Measurements from ENCODE around the gene P2RX1. TPM values are rescaled to one million over a fixed set of nuclear protein-coding genes. Genes with fewer than 3 reads are reported as not detected.
A peak's percentile ranks its signal among the peaks of the same experiment; 100 is the strongest.

P2RX1 gene
- polyA plus RNA-seq, 2 donors, result 5.9 to 7.1 TPM

GRCh38 chr17:3959921-3960601, 43.8 kb upstream of the P2RX1 start:
- Histone ChIP-seq H3K27me3 (ENCODE audit: control insufficient read depth in 1 of 2, insufficient read depth in 2 of 2, low read length in 2 of 2) (no peaks in the 10 kb centered on the region), H3K4me3 (ENCODE audit: low read depth in 1 of 2, low read length in 2 of 2) (no peak overlapping the region), H3K36me3 (ENCODE audit: control insufficient read depth in 2 of 2, insufficient read depth in 2 of 2, low read length in 1 of 2) (no peaks in the 10 kb centered on the region), H3K9me3 (ENCODE audit: control insufficient read depth in 2 of 2, insufficient read depth in 1 of 2, low read depth in 1 of 2, low read length in 1 of 2) (no peaks in the 10 kb centered on the region), H3K27ac (ENCODE audit: low read depth in 2 of 2, low read length in 1 of 2) (peak overlapping the region in 1 of 2 donors; percentile 47), H3K4me1 (ENCODE audit: control insufficient read depth in 2 of 2, insufficient read depth in 2 of 2, low read length in 1 of 2) (peaks cover 10 to 11% of the 10 kb centered on the region in 2 donors)
- WGBS, 2 donors, result 88 to 89% methylated on average over 14 of the region's 14 CpGs

GRCh38 chr17:3959295-3959899, 43.1 kb upstream of the P2RX1 start:
- Histone ChIP-seq H3K27ac (ENCODE audit: low read depth in 2 of 2, low read length in 1 of 2) (no peak overlapping the region), H3K9me3 (ENCODE audit: control insufficient read depth in 2 of 2, insufficient read depth in 1 of 2, low read depth in 1 of 2, low read length in 1 of 2) (no peaks in the 10 kb centered on the region), H3K27me3 (ENCODE audit: control insufficient read depth in 1 of 2, insufficient read depth in 2 of 2, low read length in 2 of 2) (no peaks in the 10 kb centered on the region), H3K36me3 (ENCODE audit: control insufficient read depth in 2 of 2, insufficient read depth in 2 of 2, low read length in 1 of 2) (no peaks in the 10 kb centered on the region), H3K4me3 (ENCODE audit: low read depth in 1 of 2, low read length in 2 of 2) (no peak overlapping the region), H3K4me1 (ENCODE audit: control insufficient read depth in 2 of 2, insufficient read depth in 2 of 2, low read length in 1 of 2) (peaks cover 10 to 11% of the 10 kb centered on the region in 2 donors)
- 49 to 54% methylated on average over 15 of the region's 15 CpGs for WGBS, 2 donors

- Histone ChIP-seq H3K9me3 (ENCODE audit: control insufficient read depth in 2 of 2, insufficient read depth in 1 of 2, low read depth in 1 of 2, low read length in 1 of 2) (no peaks in the 10 kb centered on the region), H3K36me3 (ENCODE audit: control insufficient read depth in 2 of 2, insufficient read depth in 2 of 2, low read length in 1 of 2) (no peaks in the 10 kb centered on the region), H3K27ac (ENCODE audit: low read depth in 2 of 2, low read length in 1 of 2) (no peak overlapping the region), H3K27me3 (ENCODE audit: control insufficient read depth in 1 of 2, insufficient read depth in 2 of 2, low read length in 2 of 2) (no peaks in the 10 kb centered on the region), H3K4me3 (ENCODE audit: low read depth in 1 of 2, low read length in 2 of 2) (no peak overlapping the region), H3K4me1 (ENCODE audit: control insufficient read depth in 2 of 2, insufficient read depth in 2 of 2, low read length in 1 of 2) (peaks cover 10 to 11% of the 10 kb centered on the region in 2 donors)
- WGBS, 2 donors, result 76 to 79% methylated on average over 18 of the region's 18 CpGs
Observed at GRCh38 chr17:3957735-3958599, 41.7 kb upstream of the P2RX1 start.

- H3K4me1 ChIP-seq (ENCODE audit: control insufficient read depth in 2 of 2, insufficient read depth in 2 of 2, low read length in 1 of 2), result peaks cover 6 to 11% of the 10 kb centered on the region in 2 donors
- no peaks in the 10 kb centered on the region for H3K27me3 ChIP-seq (ENCODE audit: control insufficient read depth in 1 of 2, insufficient read depth in 2 of 2, low read length in 2 of 2)
- H3K4me3 ChIP-seq (ENCODE audit: low read depth in 1 of 2, low read length in 2 of 2), result no peak overlapping the region
- 93 to 94% methylated on average over 12 of the region's 12 CpGs for WGBS, 2 donors
- H3K9me3 ChIP-seq (ENCODE audit: control insufficient read depth in 2 of 2, insufficient read depth in 1 of 2, low read depth in 1 of 2, low read length in 1 of 2), result no peaks in the 10 kb centered on the region
- H3K36me3 ChIP-seq (ENCODE audit: control insufficient read depth in 2 of 2, insufficient read depth in 2 of 2, low read length in 1 of 2), result no peaks in the 10 kb centered on the region
- no peak overlapping the region for H3K27ac ChIP-seq (ENCODE audit: low read depth in 2 of 2, low read length in 1 of 2)
Observed at GRCh38 chr17:3956983-3957382, 40.7 kb upstream of the P2RX1 start.

GRCh38 chr17:3956327-3956957, 40.2 kb upstream of the P2RX1 start:
- Histone ChIP-seq H3K27ac (ENCODE audit: low read depth in 2 of 2, low read length in 1 of 2) (no peak overlapping the region), H3K36me3 (ENCODE audit: control insufficient read depth in 2 of 2, insufficient read depth in 2 of 2, low read length in 1 of 2) (no peaks in the 10 kb centered on the region), H3K4me1 (ENCODE audit: control insufficient read depth in 2 of 2, insufficient read depth in 2 of 2, low read length in 1 of 2) (peaks cover 6 to 11% of the 10 kb centered on the region in 2 donors), H3K27me3 (ENCODE audit: control insufficient read depth in 1 of 2, insufficient read depth in 2 of 2, low read length in 2 of 2) (no peaks in the 10 kb centered on the region), H3K9me3 (ENCODE audit: control insufficient read depth in 2 of 2, insufficient read depth in 1 of 2, low read depth in 1 of 2, low read length in 1 of 2) (no peaks in the 10 kb centered on the region), H3K4me3 (ENCODE audit: low read depth in 1 of 2, low read length in 2 of 2) (no peak overlapping the region)
- 67 to 69% methylated on average over 15 of the region's 15 CpGs for WGBS, 2 donors

GRCh38 chr17:3955673-3955988, 39.4 kb upstream of the P2RX1 start:
- H3K4me1 ChIP-seq (ENCODE audit: control insufficient read depth in 2 of 2, insufficient read depth in 2 of 2, low read length in 1 of 2), result peaks cover 6 to 11% of the 10 kb centered on the region in 2 donors
- H3K36me3 ChIP-seq (ENCODE audit: control insufficient read depth in 2 of 2, insufficient read depth in 2 of 2, low read length in 1 of 2), result no peaks in the 10 kb centered on the region
- H3K9me3 ChIP-seq (ENCODE audit: control insufficient read depth in 2 of 2, insufficient read depth in 1 of 2, low read depth in 1 of 2, low read length in 1 of 2), result no peaks in the 10 kb centered on the region
- H3K4me3 ChIP-seq (ENCODE audit: low read depth in 1 of 2, low read length in 2 of 2), result no peak overlapping the region
- no peak overlapping the region for H3K27ac ChIP-seq (ENCODE audit: low read depth in 2 of 2, low read length in 1 of 2)
- 72 to 81% methylated on average over 10 of the region's 10 CpGs for WGBS, 2 donors
- H3K27me3 ChIP-seq (ENCODE audit: control insufficient read depth in 1 of 2, insufficient read depth in 2 of 2, low read length in 2 of 2), result no peaks in the 10 kb centered on the region

GRCh38 chr17:3954976-3955672, 38.9 kb upstream of the P2RX1 start:
- no peaks in the 10 kb centered on the region for H3K27me3 ChIP-seq (ENCODE audit: control insufficient read depth in 1 of 2, insufficient read depth in 2 of 2, low read length in 2 of 2)
- H3K4me3 ChIP-seq (ENCODE audit: low read depth in 1 of 2, low read length in 2 of 2), result no peak overlapping the region
- H3K4me1 ChIP-seq (ENCODE audit: control insufficient read depth in 2 of 2, insufficient read depth in 2 of 2, low read length in 1 of 2), result peaks cover 6 to 9% of the 10 kb centered on the region in 2 donors
- H3K27ac ChIP-seq (ENCODE audit: low read depth in 2 of 2, low read length in 1 of 2), result no peak overlapping the region
- no peaks in the 10 kb centered on the region for H3K9me3 ChIP-seq (ENCODE audit: control insufficient read depth in 2 of 2, insufficient read depth in 1 of 2, low read depth in 1 of 2, low read length in 1 of 2)
- H3K36me3 ChIP-seq (ENCODE audit: control insufficient read depth in 2 of 2, insufficient read depth in 2 of 2, low read length in 1 of 2), result no peaks in the 10 kb centered on the region
- WGBS, 2 donors, result 68 to 71% methylated on average over 18 of the region's 18 CpGs

- Histone ChIP-seq H3K9me3 (ENCODE audit: control insufficient read depth in 2 of 2, insufficient read depth in 1 of 2, low read depth in 1 of 2, low read length in 1 of 2) (no peaks in the 10 kb centered on the region), H3K4me3 (ENCODE audit: low read depth in 1 of 2, low read length in 2 of 2) (no peak overlapping the region), H3K4me1 (ENCODE audit: control insufficient read depth in 2 of 2, insufficient read depth in 2 of 2, low read length in 1 of 2) (peaks cover 0 to under 1% of the 10 kb centered on the region in 2 donors), H3K27me3 (ENCODE audit: control insufficient read depth in 1 of 2, insufficient read depth in 2 of 2, low read length in 2 of 2) (no peaks in the 10 kb centered on the region), H3K36me3 (ENCODE audit: control insufficient read depth in 2 of 2, insufficient read depth in 2 of 2, low read length in 1 of 2) (peaks cover 0 to 2% of the 10 kb centered on the region in 2 donors), H3K27ac (ENCODE audit: low read depth in 2 of 2, low read length in 1 of 2) (no peak overlapping the region)
- WGBS, 2 donors, result 93 to 94% methylated on average over 10 of the region's 10 CpGs
Observed at GRCh38 chr17:3954086-3954485, 37.8 kb upstream of the P2RX1 start.

- Histone ChIP-seq H3K9me3 (ENCODE audit: control insufficient read depth in 2 of 2, insufficient read depth in 1 of 2, low read depth in 1 of 2, low read length in 1 of 2) (no peaks in the 10 kb centered on the region), H3K4me3 (ENCODE audit: low read depth in 1 of 2, low read length in 2 of 2) (no peak overlapping the region), H3K27me3 (ENCODE audit: control insufficient read depth in 1 of 2, insufficient read depth in 2 of 2, low read length in 2 of 2) (no peaks in the 10 kb centered on the region), H3K36me3 (ENCODE audit: control insufficient read depth in 2 of 2, insufficient read depth in 2 of 2, low read length in 1 of 2) (peaks cover 0 to 2% of the 10 kb centered on the region in 2 donors), H3K4me1 (ENCODE audit: control insufficient read depth in 2 of 2, insufficient read depth in 2 of 2, low read length in 1 of 2) (no peaks in the 10 kb centered on the region), H3K27ac (ENCODE audit: low read depth in 2 of 2, low read length in 1 of 2) (no peak overlapping the region)
- WGBS, 2 donors, result 87 to 89% methylated on average over 14 of the region's 14 CpGs
Observed at GRCh38 chr17:3953542-3953941, 37.3 kb upstream of the P2RX1 start.

Measured in esophagus (tissue), 2 donors.